Hair follicular keratinocyte (primary cell): ENCODE results near the gene PPP3CB. TPM values are rescaled to one million over a fixed set of nuclear protein-coding genes. Genes with fewer than 3 reads are reported as not detected.

Experiments used
- total RNA-seq: library from RNA; depleted of rRNA; stranded (reverse); fragments of >200 nt; gene quantifications from 2 replicates; pipeline ENCODE4 v1.2.3, GENCODE V29; 2015

PPP3CB gene
- total RNA-seq = 16.0 and 21.4 TPM in 2 replicates

DNA sequence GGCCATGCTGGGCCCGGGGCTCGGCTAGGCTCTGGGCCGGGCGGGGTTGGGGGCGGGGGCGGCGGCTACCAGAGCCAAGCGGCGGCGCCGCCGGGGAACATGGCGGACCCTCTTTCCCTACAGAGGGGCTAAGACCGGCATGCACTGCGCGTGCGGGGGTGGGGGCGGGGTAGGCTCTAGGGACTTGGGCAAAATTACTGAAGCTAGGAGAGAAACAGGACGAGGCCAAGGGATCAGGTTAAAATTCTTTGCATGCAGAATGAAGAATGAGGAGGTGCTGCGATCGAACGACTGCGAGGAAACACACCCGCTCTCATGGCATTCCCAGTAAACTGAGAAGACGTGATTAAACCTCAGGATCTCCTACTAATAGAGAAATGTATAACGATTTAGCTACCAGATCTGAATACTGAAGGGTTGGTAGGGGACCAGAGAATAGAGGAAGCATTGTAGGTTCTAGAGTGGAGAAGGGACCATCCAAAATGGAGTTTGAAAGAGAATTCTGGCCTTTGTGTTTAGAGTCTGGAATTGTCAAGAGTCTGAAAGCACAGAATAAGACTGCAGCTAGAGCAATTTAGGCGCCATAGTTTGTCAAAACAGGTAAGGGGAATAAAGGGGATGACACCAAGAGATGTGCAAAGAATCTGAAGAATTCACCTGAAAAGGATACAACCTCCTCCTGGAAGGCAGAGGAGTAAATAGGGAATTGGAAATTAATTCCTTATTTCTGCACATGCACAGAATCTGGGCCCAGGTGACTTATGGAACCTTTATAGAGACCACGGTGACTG is at the start of gene PPP3CB:
TSS of gene PPP3CB (minus strand) at position 141 of the 791 bp plus-strand sequence. CDS start at position 6, 135 bp downstream.

GRCh38 chr10:73433538-73433867 is 62.3 kb downstream of the PPP3CB start, which contains the start of gene MSS51:
Gene MSS51 (minus strand): TSS chr10:73433561. CDS start chr10:73428284, 5,277 bp downstream.

DNA sequence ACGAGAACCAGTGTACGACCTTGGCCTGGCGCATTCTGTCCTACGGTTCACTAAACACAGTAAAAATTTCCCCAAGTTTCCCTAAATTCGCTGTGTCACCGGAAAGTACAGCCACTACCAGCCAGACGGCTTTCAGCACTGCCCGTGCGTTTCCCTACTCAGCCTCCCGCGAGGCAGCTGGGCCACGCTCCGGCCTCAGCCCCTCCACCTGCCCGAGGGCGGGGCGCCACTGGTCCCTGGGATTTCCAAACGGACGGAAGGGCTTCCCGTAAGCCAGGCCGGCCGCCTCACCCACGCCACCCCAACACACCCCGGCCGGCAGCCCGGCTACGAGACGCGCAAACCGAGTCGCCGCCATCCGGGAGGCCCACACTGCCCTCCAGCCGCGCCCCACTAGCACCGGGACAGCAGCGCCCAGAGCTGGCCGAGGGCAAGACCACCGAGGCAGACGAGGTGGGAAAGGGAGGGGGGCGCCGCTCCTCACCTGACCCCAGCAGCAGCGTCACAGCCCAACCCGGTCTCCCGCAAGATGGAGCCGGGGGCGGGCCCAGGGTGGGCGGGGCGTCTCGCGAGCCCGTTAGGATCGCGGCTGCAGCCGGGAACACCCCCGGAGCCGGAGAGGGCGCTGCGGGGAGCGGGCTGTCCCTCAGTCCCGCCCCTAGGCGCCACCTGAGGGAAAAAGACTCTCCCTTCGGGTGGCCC is 82.1 kb downstream of the PPP3CB start, which contains the start of gene ANXA7:
TSS of gene ANXA7 (minus strand) at position 531 of the 702 bp plus-strand sequence. CDS start 13,202 bp downstream, outside the sequence.

Other genes with a start within 250 kb of the PPP3CB start
- gene DNAJC9, start 248.8 kb downstream of the PPP3CB start, total RNA-seq = 24.2 and 49.7 TPM in 2 replicates
- gene MRPS16, start 243.4 kb downstream of the PPP3CB start, total RNA-seq = 53.8 and 62.9 TPM in 2 replicates
- 0.46 and 0.55 TPM in 2 replicates for gene CFAP70, start 137.2 kb downstream of the PPP3CB start, total RNA-seq
- 109 and 116 TPM in 2 replicates for gene ANXA7, start 82.0 kb downstream of the PPP3CB start, total RNA-seq
- gene MSS51, start 62.5 kb downstream of the PPP3CB start, total RNA-seq = 0.31 and 0.57 TPM in 2 replicates
- gene USP54, start 95.3 kb upstream of the PPP3CB start, total RNA-seq = 3.5 and 5.3 TPM in 2 replicates
- gene MYOZ1, start 145.4 kb upstream of the PPP3CB start, total RNA-seq = 0.11 and 0.86 TPM in 2 replicates
- gene SYNPO2L, start 160.0 kb upstream of the PPP3CB start, total RNA-seq = not detected in 2 replicates
- gene AGAP5, start 202.1 kb upstream of the PPP3CB start, total RNA-seq = 1.2 and 3.2 TPM in 2 replicates
- gene SEC24C, start 248.3 kb upstream of the PPP3CB start, total RNA-seq = 61.5 and 68.2 TPM in 2 replicates